Measurements from ENCODE around the gene PCGF1.

DNA sequence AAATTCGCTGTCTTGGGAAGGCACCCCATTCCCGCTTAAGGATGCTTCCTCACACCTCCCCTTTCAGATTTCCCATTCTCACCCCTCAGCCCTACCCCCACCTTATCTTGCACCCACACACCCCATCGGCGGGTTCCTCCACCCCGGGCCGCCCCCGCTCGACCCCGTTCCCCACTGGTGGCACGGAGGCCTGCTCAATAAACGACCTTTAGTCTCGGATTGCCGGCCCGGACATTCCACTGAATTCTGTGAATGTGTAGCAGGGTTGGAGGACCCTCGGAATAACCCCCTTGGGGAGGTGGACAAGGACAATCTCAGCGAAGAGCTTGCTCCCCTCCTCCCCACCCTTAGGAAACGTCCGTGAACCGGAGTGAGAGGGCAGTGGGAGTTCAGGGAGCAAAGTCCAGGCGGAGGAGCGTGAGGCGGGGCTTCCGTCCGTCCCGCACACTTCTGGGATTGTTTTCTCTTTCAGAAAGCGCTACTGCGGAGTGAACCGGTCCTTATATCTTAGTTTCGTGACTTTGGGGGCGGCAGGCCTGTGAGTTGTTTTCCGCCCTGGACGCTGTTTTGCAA is 5.3 kb downstream of the PCGF1 start:
- TF ChIP-seq, protein P1, sequence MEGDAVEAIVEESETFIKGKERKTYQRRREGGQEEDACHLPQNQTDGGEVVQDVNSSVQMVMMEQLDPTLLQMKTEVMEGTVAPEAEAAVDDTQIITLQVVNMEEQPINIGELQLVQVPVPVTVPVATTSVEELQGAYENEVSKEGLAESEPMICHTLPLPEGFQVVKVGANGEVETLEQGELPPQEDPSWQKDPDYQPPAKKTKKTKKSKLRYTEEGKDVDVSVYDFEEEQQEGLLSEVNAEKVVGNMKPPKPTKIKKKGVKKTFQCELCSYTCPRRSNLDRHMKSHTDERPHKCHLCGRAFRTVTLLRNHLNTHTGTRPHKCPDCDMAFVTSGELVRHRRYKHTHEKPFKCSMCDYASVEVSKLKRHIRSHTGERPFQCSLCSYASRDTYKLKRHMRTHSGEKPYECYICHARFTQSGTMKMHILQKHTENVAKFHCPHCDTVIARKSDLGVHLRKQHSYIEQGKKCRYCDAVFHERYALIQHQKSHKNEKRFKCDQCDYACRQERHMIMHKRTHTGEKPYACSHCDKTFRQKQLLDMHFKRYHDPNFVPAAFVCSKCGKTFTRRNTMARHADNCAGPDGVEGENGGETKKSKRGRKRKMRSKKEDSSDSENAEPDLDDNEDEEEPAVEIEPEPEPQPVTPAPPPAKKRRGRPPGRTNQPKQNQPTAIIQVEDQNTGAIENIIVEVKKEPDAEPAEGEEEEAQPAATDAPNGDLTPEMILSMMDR (conservative IDR thresholded peaks at IDR 0.05; ENCODE audit: low read length) = no peak
- no peak for TF ChIP-seq EZH2phosphoT487 (IDR thresholded peaks at IDR 0.05; ENCODE audit: borderline replicate concordance, low read depth, low read length)
